Esophagus muscularis mucosa (tissue), 4 donors: ENCODE measurements around the gene CHST12.
"Not testable (repeated sequence)": the region's sequence is repeated elsewhere in the genome, so short reads cannot be mapped to it uniquely, and the experiment has no call there.

Source experiments
- EP300 ChIP-seq: sonication (generic); formaldehyde crosslinking; IDR thresholded peaks from one replicate; pipeline ENCODE4 v1.6.1; 2017; ENCODE audit warnings: antibody characterized with exemption
- POLR2A ChIP-seq: fragments of 450-650 bp; IDR thresholded peaks from one replicate; pipeline ENCODE4 v1.6.1; 2017; ENCODE audit warnings: antibody characterized with exemption, moderate library complexity, mild to moderate bottlenecking, low read depth
- POLR2AphosphoS5 ChIP-seq, 2 donors: sonication (generic); formaldehyde crosslinking; IDR thresholded peaks; one replicate each; pipeline ENCODE4 v1.6.1; 2017; ENCODE audit warnings: antibody characterized with exemption in 2 of 2
- TF ChIP-seq, protein P1 (sequence below), 3 experiments: fragments of 200-600 bp in 2 of 3; fragments of 450-650 bp in 1 of 3; sonication (generic) in 2 of 3; IDR thresholded peaks; one replicate each; pipeline ENCODE4 v1.5.1; 2017 to 2019; ENCODE audit warnings: antibody characterized with exemption in 3 of 3, mild to moderate bottlenecking in 2 of 3, moderate library complexity in 1 of 3

DNA sequence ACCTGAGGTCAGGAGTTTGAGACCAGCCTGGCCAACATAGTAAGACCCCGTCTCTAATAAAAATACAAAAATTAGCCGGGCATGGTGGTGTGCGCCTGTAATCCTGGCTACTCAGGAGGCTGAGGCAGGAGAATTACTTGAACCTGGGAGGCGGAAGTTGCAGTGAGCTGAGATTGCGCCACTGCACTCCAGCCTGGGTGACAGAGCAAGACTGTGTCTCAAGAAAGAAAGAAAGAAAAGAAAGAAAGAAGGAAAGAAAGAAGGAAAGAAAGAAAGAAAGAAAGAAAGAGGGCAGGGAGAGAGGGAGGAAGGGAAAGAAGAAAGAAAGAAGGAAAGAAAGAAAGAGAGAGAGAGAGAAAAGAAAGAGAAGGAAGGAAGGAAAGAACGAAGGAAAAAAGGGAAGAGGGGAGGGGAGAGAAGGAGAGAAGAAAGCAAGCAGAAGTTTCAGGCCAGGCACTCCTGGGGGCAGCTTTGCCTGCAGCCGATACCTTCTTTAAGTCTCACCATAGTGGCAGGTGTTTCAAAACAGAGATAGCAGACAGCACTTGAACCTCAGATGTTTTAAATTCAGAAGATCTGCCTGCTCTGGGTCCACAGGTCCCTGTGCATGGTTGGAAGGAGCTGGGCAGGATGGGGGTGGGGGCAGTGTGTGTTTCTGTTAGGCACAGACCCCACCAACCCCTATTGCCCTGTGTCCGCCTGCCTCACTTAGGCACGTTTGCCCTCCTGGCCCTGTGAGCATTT is 66.2 kb downstream of the CHST12 start:
- not testable (repeated sequence) for TF ChIP-seq POLR2AphosphoS5 (IDR thresholded peaks at IDR 0.05); EP300; POLR2A
- TF ChIP-seq, protein P1, sequence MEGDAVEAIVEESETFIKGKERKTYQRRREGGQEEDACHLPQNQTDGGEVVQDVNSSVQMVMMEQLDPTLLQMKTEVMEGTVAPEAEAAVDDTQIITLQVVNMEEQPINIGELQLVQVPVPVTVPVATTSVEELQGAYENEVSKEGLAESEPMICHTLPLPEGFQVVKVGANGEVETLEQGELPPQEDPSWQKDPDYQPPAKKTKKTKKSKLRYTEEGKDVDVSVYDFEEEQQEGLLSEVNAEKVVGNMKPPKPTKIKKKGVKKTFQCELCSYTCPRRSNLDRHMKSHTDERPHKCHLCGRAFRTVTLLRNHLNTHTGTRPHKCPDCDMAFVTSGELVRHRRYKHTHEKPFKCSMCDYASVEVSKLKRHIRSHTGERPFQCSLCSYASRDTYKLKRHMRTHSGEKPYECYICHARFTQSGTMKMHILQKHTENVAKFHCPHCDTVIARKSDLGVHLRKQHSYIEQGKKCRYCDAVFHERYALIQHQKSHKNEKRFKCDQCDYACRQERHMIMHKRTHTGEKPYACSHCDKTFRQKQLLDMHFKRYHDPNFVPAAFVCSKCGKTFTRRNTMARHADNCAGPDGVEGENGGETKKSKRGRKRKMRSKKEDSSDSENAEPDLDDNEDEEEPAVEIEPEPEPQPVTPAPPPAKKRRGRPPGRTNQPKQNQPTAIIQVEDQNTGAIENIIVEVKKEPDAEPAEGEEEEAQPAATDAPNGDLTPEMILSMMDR (IDR thresholded peaks at IDR 0.05), result not testable (repeated sequence)
